Adrenal gland (tissue), 5 donors: ENCODE data around the gene RDH16.

Experiments used
- POLR2A ChIP-seq, 2 donors: fragments of 450-650 bp; IDR thresholded peaks; one replicate each; pipeline ENCODE4 v1.6.1; 2017; ENCODE audit warnings: antibody characterized with exemption in 2 of 2, mild to moderate bottlenecking in 2 of 2, moderate library complexity in 1 of 2
- TF ChIP-seq, protein P1 (sequence below), 6 experiments: fragments of 450-650 bp in 4 of 6; fragments of 200-600 bp in 2 of 6; sonication (generic) in 1 of 6; IDR thresholded peaks; 1 replicate in 5 of 6; 2 replicates in 1 of 6; pipeline versions ENCODE4 v1.5.1 to v1.8.0; 2016 to 2021; ENCODE audit warnings: antibody characterized with exemption in 6 of 6, mild to moderate bottlenecking in 2 of 6, moderate library complexity in 1 of 6
- donor health status: DM: no; HTN: no; CAD: no.

- TF ChIP-seq, protein P1, sequence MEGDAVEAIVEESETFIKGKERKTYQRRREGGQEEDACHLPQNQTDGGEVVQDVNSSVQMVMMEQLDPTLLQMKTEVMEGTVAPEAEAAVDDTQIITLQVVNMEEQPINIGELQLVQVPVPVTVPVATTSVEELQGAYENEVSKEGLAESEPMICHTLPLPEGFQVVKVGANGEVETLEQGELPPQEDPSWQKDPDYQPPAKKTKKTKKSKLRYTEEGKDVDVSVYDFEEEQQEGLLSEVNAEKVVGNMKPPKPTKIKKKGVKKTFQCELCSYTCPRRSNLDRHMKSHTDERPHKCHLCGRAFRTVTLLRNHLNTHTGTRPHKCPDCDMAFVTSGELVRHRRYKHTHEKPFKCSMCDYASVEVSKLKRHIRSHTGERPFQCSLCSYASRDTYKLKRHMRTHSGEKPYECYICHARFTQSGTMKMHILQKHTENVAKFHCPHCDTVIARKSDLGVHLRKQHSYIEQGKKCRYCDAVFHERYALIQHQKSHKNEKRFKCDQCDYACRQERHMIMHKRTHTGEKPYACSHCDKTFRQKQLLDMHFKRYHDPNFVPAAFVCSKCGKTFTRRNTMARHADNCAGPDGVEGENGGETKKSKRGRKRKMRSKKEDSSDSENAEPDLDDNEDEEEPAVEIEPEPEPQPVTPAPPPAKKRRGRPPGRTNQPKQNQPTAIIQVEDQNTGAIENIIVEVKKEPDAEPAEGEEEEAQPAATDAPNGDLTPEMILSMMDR (IDR thresholded peaks at IDR 0.05) = no peak
- TF ChIP-seq POLR2A (IDR thresholded peaks at IDR 0.05) = no peak
These were observed 54.0 kb downstream of the RDH16 start for GRCh38 chr12:56903374-56903773.
